Osteocyte (in vitro differentiated cells): ENCODE measurements around the gene MPRIP. TPM values are rescaled to one million over a fixed set of nuclear protein-coding genes. Genes with fewer than 3 reads are reported as not detected.

Source experiments
- DNase-seq: peaks from one replicate; pipeline ENCODE4 v3.0.0; 2021; ENCODE audit warnings: mixed read lengths; ENCODE audit not compliant: unreplicated experiment; ENCODE audit errors: extremely low spot score
- H3K27ac Mint-ChIP-seq: one replicate; pipeline ENCODE4 v1.8.0; 2021; ENCODE audit warnings: mild to moderate bottlenecking, mixed read lengths; ENCODE audit not compliant: unreplicated experiment
- H3K27me3 Mint-ChIP-seq: one replicate; pipeline ENCODE4 v1.8.0; 2021; ENCODE audit warnings: mixed read lengths; ENCODE audit not compliant: unreplicated experiment
- H3K36me3 Mint-ChIP-seq: one replicate; pipeline ENCODE4 v1.8.0; 2021; ENCODE audit warnings: mixed read lengths; ENCODE audit not compliant: unreplicated experiment
- H3K4me1 Mint-ChIP-seq: one replicate; pipeline ENCODE4 v1.8.0; 2021; ENCODE audit warnings: mixed read lengths; ENCODE audit not compliant: unreplicated experiment
- H3K4me3 Mint-ChIP-seq: one replicate; pipeline ENCODE4 v1.8.0; 2021; ENCODE audit warnings: mild to moderate bottlenecking, moderate library complexity, mixed read lengths; ENCODE audit not compliant: unreplicated experiment
- H3K9me3 Mint-ChIP-seq: one replicate; pipeline ENCODE4 v1.8.0; 2021; ENCODE audit warnings: mixed read lengths; ENCODE audit not compliant: unreplicated experiment
- CTCF ChIP-seq: fragments of 200-600 bp; sonication (generic); IDR thresholded peaks from 2 replicates; pipeline ENCODE4 v1.5.0; 2021; ENCODE audit warnings: antibody characterized with exemption, mild to moderate bottlenecking, moderate library complexity
- total RNA-seq: library from RNA; stranded (reverse); gene quantifications from 2 replicates; pipeline ENCODE4 v1.2.1, GENCODE V29; 2021

The MPRIP gene
- total RNA-seq, 1 donor from 2014 or later = 206 TPM

GRCh38 chr17:17170346-17170985 lies 128.2 kb downstream of the MPRIP start:
- no peak for DNase-seq
- Mint-ChIP-seq H3K27me3 (no peaks in the 10 kb centered on the region), H3K36me3 (peaks cover 46% of the 10 kb centered on the region), H3K27ac (no peak overlapping the region), H3K4me1 (peaks cover 5% of the 10 kb centered on the region), H3K9me3 (no peaks in the 10 kb centered on the region), H3K4me3 (no peak overlapping the region)
- TF ChIP-seq CTCF = no peak

DNA sequence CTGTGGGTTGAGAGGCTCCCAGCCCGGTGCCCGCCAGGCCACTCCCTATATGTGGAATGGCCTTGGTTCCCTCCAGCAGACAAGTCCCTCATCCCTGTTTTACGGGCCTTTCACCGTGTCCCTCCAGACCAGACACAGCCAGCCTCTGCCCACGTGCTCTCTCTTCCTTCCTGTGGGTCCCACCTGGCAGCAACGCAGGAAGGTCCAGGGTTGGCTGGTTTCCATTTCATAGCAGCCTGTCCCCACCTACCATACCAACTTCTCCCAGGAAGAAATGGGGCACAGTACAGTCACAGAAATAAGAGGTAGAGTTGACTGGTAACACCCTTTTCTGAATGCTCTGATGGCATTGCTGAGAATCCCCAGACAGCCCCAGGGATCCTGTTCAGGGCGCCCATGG lies 128.9 kb downstream of the MPRIP start:
- no peaks in the 10 kb centered on the region for H3K9me3 Mint-ChIP-seq
- no peaks in the 10 kb centered on the region for H3K27me3 Mint-ChIP-seq
- DNase-seq = no peak
- H3K4me1 Mint-ChIP-seq = peaks cover 5% of the 10 kb centered on the region
- peaks cover 44% of the 10 kb centered on the region for H3K36me3 Mint-ChIP-seq
- no peak for TF ChIP-seq CTCF
- no peak overlapping the region for H3K27ac Mint-ChIP-seq
- H3K4me3 Mint-ChIP-seq = no peak overlapping the region

DNA sequence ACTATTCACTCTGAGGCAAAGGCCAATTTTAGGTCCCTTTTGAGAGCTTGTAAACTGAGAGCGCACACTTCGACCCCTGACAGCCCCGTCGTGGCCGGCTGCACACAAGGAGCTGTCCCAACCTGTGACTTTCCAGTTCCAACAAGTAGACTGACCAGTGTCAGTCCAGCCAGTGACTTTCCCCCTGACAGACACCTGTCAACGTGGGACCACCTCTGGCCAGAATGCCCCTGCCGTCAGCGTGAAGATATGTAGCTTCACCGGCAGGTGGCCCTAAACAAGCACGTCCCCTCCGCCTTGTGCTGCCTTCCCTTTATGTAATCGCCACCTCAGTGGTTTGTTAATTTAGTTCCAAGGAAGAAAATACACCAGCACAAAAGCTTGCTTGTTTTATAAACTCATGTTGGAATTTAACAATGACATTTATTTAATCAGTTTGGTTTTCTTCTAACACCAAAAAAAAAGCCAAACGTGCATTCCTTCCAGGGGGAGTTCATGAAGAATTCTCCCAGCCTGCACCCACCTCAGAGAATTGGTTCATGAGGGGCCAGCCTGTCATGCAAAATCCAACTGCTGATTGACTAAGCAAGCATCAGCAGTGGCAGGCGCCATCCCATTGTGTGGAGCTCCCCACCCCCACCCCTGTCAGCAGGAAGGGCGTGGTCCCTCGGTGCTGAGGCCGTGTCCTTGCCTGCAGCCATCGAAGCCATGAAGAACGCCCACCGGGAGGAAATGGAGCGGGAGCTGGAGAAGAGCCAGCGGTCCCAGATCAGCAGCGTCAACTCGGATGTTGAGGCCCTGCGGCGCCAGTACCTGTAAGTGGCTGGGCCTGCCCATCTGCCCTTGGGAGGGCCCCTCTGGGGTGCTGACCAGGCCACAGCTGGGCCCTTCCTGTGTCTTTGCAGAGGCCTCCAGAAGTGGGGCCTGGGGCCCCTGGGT lies 130.0 kb downstream of the MPRIP start:
- TF ChIP-seq CTCF = no peak
- H3K36me3 Mint-ChIP-seq = peaks cover 45% of the 10 kb centered on the region
- DNase-seq = no peak
- peaks cover 5% of the 10 kb centered on the region for H3K4me1 Mint-ChIP-seq
- H3K27ac Mint-ChIP-seq = no peak overlapping the region
- no peaks in the 10 kb centered on the region for H3K9me3 Mint-ChIP-seq
- no peaks in the 10 kb centered on the region for H3K27me3 Mint-ChIP-seq
- H3K4me3 Mint-ChIP-seq = no peak overlapping the region

GRCh38 chr17:17172990-17173389 lies 130.7 kb downstream of the MPRIP start:
- no peaks in the 10 kb centered on the region for H3K27me3 Mint-ChIP-seq
- H3K27ac Mint-ChIP-seq = no peak overlapping the region
- no peak overlapping the region for H3K4me3 Mint-ChIP-seq
- DNase-seq = no peak
- H3K36me3 Mint-ChIP-seq = peaks cover 50% of the 10 kb centered on the region
- no peaks in the 10 kb centered on the region for H3K9me3 Mint-ChIP-seq
- no peak for TF ChIP-seq CTCF
- peaks cover 5% of the 10 kb centered on the region for H3K4me1 Mint-ChIP-seq

DNA sequence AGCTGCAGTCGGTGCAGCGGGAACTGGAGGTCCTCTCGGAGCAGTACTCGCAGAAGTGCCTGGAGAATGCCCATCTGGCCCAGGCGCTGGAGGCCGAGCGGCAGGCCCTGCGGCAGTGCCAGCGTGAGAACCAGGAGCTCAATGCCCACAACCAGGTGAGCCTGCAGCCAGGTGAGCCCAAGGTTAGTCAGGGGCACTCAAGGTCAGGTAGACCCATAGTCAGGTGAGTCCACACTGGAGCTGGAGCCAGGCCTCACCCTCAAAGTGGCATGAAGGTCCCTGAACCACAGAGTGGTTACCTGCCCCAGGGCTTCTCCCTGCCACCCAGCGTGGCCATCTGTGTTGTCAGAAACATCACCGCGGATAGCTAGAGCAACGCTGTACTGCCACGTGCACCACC lies 131.7 kb downstream of the MPRIP start:
- Mint-ChIP-seq H3K4me3 (no peak overlapping the region), H3K27ac (no peak overlapping the region), H3K4me1 (peaks cover 5% of the 10 kb centered on the region), H3K27me3 (no peaks in the 10 kb centered on the region), H3K36me3 (peaks cover 52% of the 10 kb centered on the region), H3K9me3 (no peaks in the 10 kb centered on the region)
- DNase-seq = peak; percentile 77
- TF ChIP-seq CTCF = no peak
